ENCODE results near the gene PNO1.

Gene PNO1

DNA sequence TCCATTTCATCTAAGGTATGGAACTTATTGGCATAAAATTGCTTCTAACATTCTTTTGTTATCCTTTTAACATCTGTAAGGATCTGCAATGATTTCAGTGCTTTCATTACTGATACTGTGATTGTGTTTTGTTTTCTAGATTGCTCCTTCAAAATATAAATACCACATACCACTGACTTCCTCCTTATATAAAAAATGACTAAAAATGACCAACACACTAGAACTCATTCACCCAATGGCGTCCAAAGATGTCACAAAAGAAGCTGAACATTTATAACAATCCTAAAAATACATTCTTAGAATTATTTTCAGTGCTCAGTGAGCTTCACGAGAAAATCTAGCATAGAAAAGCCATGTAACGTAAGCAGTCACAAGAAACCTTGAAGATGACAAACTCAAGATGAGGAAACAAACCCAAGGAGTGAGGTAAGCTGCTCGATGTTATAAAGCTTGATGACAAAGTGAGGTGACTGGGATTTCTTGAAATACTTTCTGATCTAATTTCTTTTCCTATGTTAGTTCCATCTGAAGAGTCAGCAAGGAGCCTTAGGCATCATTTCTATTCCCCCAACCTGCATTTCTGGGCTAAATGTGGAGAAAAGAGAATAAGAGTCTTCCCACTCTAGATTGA is 42.6 kb downstream of the PNO1 start:
- DNase-seq, result no peak

DNA sequence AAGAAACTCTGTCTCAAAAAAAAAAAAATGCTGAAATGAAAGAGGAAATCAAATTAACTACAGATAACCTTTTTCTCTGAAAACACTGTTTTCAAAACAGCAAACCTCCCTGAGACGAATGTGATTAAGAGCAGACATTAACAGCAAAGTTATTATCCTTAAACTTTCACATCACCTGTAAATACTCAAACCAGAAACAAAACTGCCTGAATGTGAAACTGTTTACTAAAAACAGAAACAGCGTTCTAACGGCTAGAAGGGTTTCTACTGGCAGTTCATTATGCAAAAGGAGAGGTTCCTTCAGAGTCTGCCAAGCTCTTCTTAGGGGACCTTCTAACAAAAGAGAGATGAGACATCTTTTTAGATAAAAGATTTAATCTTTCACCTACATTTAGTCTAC is 45.9 kb downstream of the PNO1 start:
- no peak for DNase-seq

DNA sequence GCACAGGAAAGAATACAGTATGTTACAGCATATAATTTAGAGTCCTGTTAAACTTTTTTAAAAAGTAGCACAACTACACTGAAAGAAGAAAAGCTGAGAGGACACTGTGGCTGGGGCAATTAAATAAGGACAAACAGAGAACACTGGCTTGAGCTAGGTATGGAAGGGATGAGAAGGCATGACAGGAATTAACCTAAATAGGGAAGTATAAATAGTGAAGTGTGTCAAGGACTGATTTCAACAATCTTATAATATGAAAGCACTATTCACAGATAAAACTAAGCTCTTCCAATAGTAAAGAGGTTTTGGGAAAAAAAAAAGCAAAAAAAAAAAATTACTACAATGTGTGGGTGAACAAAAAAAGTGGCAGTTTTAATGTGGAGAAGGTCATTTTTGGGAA is 49.1 kb downstream of the PNO1 start:
- no peak for DNase-seq

DNA sequence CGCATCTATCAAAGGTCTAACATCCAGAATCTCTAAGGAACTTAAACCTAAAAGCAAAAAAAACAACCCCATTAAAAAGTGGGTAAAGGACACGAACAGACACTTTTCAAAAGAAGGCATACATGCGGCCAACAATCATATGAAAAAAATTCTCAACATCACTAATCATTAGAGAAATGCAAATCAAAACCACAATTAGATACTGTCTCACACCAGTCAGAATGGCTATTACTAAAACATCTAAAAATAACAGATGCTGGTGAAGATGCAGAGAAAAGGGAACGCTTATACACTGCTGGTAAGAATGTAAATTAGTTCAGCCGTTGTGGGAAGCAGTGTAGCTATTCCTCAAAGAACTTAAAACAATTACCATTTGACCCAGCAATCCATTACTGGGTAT is 56.7 kb downstream of the PNO1 start:
- no peak for DNase-seq

DNA sequence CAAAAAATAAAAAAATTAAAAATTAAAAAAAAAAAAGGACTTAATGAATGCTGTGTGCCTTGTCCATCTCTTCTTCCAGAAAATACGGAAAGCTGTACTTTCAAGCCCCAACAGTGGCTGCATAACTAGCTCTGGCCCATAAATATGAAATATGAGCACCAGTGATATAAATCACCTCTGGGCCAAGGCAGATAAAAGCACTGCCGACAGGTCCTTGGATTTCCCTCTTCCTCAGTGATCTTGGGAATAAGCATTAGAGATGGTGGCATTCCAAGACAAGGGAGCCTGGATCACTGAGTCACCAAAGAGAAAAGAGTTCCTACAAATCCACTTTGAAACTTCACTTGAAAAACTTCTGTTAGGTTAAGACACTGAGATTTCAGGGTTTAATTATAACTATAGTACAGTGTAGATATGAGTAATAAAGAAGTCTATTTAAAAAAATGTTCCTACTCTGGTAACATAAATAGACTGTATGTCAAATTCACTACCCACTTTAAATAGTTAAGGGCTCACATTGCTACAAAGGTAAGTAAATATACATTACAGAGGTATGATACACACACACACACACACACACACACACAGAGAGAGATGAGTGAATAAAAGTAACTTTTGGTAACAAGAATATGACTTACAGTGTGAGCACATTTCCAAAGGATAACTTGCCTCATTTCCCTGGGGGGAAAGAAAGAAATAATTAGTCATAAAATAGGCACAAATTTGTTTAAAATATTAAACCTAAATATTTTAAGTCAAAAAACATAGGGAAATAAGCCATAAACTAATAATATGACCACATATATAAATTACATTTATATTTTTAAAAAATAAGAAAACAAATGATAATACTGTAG is 59.0 kb downstream of the PNO1 start:
- DNase-seq, result no peak

DNA sequence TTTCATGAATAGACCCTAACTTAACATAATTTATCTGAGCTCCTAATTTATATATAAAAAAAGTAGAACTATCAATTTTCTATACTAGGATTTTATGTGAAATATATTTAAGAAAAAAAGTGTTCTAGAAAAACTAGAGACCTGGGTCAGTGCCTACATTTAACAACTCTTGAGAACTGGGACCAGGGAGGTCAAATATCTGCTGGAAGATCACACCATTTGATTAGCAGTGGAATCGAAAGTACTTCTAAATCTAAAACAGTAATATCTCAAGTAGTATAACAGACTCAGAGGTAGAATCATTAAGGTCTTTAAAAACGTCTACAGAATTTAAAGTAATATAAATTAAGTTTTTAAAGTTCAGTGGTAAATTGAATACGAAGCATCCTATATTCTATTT is 60.0 kb downstream of the PNO1 start:
- DNase-seq, result no peak

DNA sequence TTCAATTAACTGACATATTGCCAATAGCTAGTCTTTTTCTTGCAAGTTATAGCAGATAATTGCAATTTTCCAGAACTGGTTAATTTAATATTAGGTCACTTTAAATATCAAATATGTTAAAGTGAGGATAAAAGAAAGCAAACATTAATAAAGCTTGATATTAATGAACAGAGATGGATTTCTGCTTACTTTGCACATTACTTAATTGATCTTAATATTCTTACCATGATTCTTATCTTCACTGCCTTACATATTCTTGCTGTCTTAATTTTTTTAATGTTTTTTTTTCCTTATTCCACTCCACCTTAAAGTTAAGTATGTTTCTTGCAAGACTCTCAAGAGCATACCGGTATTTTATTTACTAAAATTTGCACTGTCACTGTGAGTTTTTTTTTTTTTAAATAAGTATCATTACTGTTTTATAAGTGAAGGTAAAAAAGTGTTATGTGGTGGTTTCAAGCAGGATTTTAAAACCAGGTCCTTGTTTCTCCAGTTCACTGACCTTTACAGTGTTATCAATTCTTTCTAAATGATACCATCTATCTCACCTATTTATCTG is 60.7 kb downstream of the PNO1 start:
- no peak for DNase-seq

DNA sequence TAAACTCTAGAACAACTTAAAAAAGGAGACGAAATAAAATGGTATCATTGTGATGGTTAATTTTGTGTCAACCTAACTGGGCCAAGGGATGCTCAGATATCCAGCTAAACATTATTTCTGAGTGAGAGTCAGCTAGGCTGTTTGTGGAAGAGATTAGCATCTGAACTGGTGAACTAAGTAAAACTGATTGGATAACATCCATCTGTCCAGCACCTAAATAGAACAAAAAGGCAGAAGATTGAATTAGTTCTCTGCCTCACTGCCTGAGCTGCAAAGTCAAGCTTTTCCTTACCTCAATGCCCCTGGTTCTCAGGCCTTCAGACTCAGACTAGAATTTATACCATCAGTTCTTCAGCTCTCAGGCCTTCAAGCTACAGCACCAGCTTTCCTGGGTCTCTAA is 64.6 kb downstream of the PNO1 start:
- DNase-seq, result no peak

DNA sequence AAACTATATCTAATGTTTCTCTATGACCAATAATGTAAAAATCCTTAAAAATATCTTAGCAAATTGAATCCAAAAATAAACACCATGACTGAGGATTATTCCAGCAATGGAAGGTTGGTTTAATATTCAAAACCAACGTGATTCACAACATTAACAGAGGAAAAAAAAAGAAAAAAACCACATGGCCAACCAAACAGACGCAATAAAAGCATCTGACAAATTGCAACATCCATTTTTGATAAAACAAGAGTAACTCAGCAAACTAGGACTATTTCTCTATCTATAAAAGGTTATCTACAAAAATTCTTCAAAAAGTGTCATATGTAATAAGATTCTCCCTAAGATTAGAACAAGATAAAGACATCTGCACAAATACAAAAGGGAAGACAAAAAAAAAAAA is 65.7 kb downstream of the PNO1 start:
- no peak for DNase-seq

DNA sequence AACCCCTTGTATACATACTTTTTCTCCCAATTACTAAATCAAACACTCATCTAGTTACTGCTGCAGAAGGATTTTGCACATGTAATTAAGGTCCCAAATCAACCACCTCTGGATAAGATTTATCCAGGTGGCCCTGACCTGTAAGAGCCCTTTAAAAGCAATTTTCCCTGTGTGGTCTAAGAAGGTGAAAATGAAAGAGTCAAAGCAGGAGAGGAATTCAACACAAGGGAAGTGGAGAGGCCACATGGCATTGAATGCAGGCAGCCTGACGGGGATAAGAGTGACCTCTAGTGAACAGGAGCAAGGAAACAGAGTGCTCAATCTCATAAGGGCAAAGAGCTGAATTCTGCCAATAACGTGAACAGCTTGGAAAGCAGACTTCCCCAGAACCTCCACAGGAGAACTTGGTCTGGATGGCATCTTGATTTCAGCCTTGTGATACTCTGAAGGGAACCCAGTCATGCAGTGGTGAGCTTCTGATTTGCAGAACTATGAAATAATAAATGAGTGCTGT is 67.5 kb downstream of the PNO1 start:
- DNase-seq, result no peak
